Stimulated activated CD8-positive, alpha-beta memory T cell treated with anti-CD3 and anti-CD28 coated beads, Interleukin-7, amount 100 ng/mL, for 1 hour (primary cell): ENCODE results near the gene PRSS22.

ENCODE experiments used
- DNase-seq, 2 donors: peaks; one replicate each; pipeline ENCODE4 v3.0.0-alpha.2; 2020; ENCODE audit warnings: low read depth in 2 of 2

Gene PRSS22

DNA sequence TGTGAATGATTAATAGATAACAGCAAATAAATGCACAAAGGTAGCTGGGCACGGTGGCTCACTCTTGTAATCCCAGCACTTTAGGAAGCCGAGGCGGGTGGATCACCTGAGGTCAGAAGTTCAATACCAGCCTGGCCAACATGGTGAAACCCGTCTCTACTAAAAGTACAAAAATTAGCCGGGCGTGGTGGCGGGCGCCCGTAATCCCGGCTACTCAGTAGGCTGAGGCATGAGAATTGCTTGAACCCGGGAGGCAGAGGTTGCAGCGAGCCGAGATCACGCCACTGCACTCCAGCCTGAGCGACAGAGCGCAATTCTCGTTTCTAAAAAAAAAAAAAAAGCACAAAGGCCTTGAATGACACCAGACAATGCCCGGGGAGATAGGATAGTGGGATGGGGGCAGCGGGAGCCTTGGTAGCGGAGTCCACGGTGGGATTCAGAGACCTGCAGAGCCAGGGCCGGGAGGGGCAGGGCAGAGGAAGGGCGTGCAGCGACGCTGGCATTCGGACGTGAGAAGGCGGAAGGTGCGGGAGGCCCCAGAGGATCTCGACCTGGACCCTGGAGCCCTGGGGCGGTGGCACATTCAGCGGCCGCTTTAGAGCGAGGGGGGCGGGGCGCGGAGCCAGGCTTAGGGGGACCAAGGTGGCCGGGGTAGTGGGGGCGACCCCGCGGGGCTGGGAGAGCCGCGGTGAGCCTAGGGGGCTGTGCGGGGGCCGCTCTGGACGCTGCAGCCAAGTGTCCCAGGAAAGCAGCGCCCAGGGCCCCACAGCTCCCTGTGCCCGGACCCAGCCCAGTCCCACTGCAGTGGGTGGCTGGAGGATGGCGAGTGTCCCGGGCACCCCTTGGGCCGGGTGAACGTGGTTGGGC, 24.0 kb upstream of the PRSS22 start:
- no peak for DNase-seq

DNA sequence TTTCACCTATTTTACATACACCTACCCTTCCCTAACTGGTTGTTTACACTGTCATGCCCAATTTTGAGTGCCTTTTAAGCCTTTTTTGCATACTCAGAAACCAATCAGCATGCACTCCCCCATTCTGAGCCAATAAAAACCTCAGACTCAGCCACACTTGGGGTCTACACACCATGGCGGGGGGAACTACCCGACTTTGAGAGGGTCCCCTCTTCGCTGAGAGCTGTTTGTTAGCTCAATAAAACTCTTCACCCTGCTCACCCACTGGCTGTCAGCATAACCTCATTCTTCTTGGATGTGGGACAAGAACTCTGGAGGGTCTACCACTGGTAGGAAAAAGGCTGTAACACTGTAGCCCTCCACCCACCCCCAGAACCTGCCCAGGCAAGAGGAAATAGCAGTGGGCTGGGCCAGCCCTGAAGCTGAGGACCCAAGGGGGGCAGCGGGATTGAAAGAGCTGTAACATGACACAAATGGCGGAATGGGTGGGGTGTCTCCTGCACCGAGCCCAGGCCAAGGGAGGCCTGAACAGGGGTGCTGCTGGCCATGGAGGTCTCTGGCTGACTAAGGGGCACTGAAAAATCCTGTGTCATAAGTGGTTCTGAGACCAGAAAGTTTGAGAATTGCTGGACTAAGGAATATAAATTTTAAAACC, 22.0 kb upstream of the PRSS22 start:
- DNase-seq: no peak

- DNase-seq: peak in 1 of 2 donors; percentile 34
Measured at GRCh38 chr16:2874912-2875362, 17.0 kb upstream of the PRSS22 start.

- DNase-seq: no peak
Measured at GRCh38 chr16:2874032-2874911, 16.3 kb upstream of the PRSS22 start.

DNA sequence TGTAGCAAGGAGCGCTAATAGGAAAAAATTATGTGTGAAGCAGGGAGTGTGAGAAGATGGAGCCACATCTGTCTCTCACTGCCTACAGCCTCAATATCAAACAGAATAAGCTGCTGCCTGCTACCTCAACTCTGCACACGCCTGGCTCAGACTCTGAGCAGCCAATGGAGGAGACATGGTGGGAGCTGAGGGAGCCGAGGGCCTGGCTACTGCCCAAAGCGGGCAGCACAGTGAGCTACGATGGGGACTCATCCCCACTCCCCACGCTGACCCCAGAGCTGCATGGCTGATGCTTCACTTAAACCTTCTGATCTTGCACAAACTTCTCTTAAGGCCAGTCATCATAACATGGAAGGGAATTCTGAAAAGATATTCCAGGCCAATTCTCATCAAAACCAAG, 14.0 kb upstream of the PRSS22 start:
- no peak for DNase-seq

- peak; percentile 87 to 90 for DNase-seq
Measured at GRCh38 chr16:2867987-2868789, 10.2 kb upstream of the PRSS22 start.

DNA sequence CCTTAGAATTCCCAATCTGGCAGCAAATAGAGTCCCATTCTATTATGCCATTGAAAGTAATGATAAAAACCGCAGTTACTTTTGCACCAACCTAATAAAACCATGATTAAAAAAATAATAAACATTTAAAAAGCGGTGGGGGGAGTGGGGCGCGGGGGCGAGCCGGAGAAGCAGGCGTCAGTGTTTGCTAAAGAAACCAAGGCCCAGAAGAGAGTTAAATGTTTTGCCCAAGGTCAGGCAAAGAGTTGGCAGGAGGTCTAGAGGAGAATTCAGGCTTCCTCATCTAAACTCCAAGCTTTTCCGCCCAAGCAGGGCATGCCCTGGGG, 9.7 kb upstream of the PRSS22 start:
- DNase-seq: no peak

DNA sequence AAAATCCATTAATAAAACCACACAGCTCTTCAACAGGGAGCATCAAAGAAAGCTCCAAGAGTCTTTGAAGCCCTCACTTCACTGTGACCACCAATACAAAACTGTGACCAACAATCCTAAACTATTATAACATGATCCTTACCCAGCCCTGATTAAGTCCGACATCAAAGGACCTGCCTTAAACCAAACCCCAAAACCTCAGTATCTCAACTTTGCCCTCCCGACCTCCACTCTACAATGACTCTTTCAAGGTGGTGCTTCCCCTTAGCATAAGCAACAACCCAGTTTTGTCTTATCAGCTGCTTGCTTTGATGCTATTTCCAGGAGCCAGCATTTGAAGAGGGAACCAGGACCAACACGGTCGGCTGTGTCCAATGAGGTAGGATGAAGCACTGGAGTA, 8.5 kb upstream of the PRSS22 start:
- no peak for DNase-seq

GRCh38 chr16:2865651-2866050, 7.7 kb upstream of the PRSS22 start:
- no peak for DNase-seq

DNA sequence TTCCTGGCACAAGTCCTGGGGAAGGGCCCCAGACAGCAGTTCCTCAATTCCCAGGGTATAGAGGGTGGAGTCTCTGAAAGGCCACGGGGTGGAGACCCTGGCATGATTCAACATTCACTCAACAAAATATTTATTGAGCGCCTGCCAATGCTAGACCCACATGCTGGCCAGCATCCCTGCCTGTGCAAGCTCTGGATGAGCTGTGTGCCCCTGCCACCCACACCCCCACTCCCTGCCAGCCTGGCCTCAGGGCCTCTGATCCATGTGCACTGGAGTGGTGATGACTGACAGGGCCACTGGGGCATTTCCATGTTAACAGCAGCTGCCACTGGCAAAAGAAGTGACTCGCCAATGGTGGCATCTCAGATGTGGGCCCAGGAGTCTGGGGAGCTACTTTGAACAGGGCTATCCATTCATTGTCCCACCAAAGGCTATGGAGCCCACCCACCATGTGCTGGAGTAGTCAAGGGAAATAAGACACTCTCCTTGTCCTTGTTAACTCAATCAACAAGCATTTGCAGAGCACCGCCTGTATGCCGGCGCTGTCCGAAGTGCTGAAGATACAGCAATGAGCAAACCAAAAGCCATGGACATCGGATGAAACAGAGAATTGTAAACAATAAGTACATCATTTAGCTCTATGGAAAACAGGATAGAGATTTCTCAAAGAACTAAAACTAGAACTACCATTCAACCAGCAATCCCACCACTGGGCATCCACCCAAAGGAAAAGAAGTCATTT, 3.0 kb upstream of the PRSS22 start:
- DNase-seq: no peak

DNA sequence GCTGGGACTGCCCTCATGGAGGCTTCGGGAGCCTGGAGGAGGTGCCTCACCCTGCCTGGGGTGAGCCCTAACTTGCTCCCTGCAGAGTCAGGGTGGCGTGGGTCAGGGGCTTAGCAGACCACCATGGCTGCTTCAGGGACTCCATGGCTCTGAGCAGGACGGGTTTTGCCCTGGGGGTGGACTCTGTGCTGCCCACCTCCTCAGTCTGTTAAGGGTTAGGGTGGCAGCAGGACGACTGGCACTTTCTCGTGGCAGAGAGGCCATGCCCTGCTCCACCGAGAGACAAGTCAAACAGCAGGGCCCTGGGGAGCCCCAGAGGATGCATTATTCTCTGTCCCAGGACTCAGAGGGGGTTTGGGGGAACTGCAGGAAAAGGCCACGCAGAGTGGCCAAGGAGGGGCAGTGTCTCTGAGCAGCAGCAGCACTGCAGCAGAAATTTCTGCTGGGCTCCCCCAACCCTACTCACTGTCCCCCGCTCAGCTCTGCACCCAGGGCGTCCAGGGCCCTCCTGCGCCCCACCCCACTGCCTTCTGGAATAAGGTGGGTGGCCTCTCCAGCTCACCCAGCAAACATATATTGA, 1.8 kb upstream of the PRSS22 start:
- no peak for DNase-seq

DNA sequence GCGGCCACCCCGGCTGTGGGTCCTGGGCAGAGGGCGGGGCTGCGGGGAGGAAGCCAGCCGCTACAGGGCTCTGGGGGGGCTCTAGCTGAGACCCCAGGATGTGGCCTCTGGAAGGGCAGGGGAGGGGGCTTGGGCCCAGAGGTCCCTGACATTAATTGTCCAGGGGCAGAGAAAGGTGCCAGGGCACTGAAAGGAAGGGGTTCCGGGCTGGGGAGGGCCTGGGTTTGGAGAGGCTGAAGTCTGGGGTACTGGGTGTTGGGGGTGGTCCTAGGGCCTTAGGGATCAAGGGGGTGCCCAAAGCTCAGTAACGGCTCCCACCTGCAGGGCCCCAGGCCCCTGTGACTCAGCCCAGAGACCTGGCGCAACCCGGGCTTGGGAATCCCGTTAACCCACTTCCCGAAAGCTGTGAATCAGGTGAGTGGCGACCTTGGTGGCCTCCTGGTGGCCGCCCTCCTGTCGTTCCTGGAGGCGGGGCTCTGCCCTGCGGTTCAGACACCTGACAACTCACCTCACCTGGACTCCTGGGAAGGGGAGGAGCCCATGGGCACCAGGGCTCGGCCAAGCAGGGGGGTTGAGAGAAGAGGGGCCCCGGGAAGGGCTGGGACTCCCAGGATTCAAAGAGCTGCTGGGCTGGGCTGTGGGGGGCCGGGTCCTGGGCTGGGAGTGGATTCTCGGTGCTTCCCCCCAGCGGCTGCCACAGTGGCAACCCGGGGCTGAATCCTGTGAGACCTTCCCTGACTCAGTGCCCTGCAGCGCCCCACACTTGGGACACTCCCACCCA, 465 bp upstream of the PRSS22 start:
- DNase-seq: no peak

DNA sequence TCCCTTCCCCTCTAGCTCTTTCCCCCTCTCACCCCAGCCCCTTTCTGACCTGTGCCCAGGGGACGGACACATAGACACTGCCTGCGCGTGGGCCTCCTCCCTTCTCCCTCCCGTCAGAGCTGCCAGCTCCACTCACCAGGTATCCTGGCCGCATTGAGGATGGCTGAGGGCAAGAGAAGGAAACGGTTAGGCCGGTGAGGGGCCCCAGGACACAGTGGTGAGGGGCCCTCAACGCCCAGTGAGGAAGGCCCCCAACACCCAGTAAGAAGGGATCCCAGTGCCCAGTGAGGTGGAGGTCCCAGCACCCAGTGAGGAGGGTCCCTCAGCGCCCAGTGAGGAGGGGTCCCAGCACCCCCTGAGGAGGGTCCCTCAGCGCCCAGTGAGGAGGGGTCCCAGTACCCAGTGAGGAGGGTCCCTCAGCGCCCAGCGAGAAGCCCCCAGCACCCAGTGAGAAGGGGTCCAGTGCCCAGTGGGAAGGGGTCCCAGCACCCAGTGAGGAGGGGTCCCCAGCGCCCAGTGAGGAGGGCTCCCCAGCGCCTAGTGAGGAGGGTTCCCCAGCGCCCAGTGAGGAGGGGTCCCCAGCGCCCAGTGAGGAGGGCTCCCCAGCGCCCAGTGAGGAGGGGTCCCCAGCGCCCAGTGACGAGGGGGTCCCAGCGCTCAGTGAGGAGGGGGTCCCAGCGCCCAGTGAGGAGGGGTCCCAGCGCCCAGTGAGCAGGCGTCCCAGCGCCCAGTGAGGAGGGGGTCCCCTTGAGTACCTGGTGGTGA, 1.1 kb downstream of the PRSS22 start:
- DNase-seq: no peak

GRCh38 chr16:2856061-2856670, 1.8 kb downstream of the PRSS22 start:
- no peak for DNase-seq

DNA sequence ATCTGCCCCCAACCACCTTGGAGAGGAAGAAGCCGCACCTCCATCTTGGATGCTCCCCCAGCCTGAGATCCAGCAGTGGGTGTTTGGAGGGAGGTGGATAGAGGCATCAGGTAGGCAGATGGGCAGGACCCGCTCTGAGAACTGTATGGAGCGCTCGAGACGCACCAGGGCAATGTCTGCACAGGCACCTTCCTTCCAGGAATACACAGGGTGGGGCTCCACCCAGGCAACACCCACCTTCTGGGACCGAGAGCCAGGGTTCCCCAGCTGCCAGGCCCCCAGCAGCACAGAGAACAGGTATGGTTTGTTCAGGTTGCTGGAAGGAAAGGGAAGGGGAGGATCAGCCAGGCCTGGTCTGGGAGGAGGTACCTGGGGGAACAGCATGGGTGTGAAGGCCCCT, 2.4 kb downstream of the PRSS22 start:
- DNase-seq: no peak

DNA sequence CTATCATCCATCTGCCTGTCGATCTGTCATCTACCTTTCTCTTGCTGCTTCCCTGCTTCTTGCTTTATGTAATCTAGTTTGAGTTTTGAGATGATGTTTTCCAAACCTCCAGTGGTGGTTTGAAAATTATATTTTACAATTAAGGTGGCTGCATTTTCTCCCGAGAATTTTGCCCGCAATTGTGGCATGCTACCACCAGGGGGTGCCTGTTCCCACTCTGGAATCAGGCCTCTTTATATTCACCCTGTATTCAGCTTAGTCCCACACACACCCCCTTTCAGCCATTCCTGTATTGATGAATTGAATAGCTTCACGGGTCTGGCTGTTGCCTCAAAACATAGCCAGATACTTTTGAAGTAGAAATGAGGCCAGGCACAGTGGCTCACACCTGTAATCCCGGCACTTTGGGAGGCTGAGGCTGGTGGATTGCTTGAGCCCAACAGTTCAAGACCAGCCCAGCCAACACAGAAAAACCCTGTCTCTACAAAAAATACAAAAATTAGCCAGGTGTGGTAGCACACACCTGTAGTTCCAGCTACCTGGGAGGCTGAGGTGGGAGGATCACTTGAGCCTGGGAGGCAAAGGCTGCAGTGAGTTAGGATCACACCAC, 3.2 kb downstream of the PRSS22 start:
- DNase-seq: no peak

DNA sequence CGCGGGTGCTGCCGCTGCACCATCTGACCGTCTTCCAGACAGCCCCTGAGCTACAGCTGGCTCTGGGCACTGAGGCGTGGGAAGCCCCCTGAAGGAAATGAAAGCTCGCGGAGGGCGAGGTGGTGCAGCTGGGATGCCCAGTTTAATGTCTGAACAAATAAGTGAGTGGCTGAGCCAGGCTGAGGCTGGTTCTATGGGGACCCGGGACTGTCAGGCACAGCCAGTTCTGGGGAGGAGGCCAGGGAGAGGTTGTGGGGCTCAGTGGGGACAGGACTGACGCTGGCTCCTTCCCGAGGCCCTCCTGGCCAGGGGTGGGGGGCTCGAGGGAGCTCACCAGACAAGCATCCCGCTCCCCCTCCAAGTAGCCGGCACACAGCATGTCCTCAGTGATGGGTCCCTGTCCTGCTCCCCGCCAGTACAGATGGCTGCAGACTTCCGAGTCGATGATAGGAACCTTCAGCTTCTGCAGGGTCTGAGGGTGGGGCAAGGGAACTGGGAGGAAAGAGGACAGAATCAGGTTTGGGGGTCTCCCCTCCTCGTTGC, 4.4 kb downstream of the PRSS22 start:
- no peak for DNase-seq
